ENCODE data around the gene SPATA21.
"Not testable (repeated sequence)": the region's sequence is repeated elsewhere in the genome, so short reads cannot be mapped to it uniquely, and the experiment has no call there.

SPATA21 gene

GRCh38 chr1:16436946-16437474, at the start of gene SPATA21:
SPATA21 (minus strand) TSS chr1:16437424; CDS start chr1:16431371, 6,053 bp downstream.
- DNase-seq = no peak

GRCh38 chr1:16487011-16487410, 49.8 kb upstream of the SPATA21 start:
- DNase-seq = not testable (repeated sequence)

GRCh38 chr1:16486316-16486715, 49.1 kb upstream of the SPATA21 start:
- DNase-seq = not testable (repeated sequence)

GRCh38 chr1:16484931-16485330, 47.7 kb upstream of the SPATA21 start:
- no peak for DNase-seq

GRCh38 chr1:16484501-16484835, 47.2 kb upstream of the SPATA21 start:
- DNase-seq = no peak

GRCh38 chr1:16483639-16484500, 46.6 kb upstream of the SPATA21 start:
- DNase-seq = not testable (repeated sequence)

- not testable (repeated sequence) for DNase-seq
Measured at GRCh38 chr1:16483146-16483545, 45.9 kb upstream of the SPATA21 start.

- no peak for DNase-seq
Measured at GRCh38 chr1:16478091-16478490, 40.9 kb upstream of the SPATA21 start.

GRCh38 chr1:16475771-16476770, 38.8 kb upstream of the SPATA21 start:
- not testable (repeated sequence) for DNase-seq

- DNase-seq = not testable (repeated sequence)
Measured at GRCh38 chr1:16474891-16475290, 37.7 kb upstream of the SPATA21 start.

- DNase-seq = no peak
Measured at GRCh38 chr1:16474166-16474800, 37.1 kb upstream of the SPATA21 start.

GRCh38 chr1:16468558-16468957, 31.3 kb upstream of the SPATA21 start:
- DNase-seq = no peak

- DNase-seq = no peak
Measured at GRCh38 chr1:16464917-16465625, 27.8 kb upstream of the SPATA21 start.

- no peak for DNase-seq
Measured at GRCh38 chr1:16462773-16463330, 25.6 kb upstream of the SPATA21 start.

- DNase-seq = no peak
Measured at GRCh38 chr1:16461681-16462080, 24.5 kb upstream of the SPATA21 start.

- no peak for DNase-seq
Measured at GRCh38 chr1:16459352-16459925, 22.2 kb upstream of the SPATA21 start.

- no peak for DNase-seq
Measured at GRCh38 chr1:16458831-16459230, 21.6 kb upstream of the SPATA21 start.

GRCh38 chr1:16456151-16456550, 18.9 kb upstream of the SPATA21 start:
- DNase-seq = not testable (repeated sequence)

- not testable (repeated sequence) for DNase-seq
Measured at GRCh38 chr1:16454909-16455308, 17.7 kb upstream of the SPATA21 start.

GRCh38 chr1:16451841-16452528, 14.8 kb upstream of the SPATA21 start:
- DNase-seq = no peak
